OCI-LY1 (cell line): ENCODE measurements around the gene OR2V2.

Source experiments
- H2AFZ ChIP-seq: fragments of 200-600 bp; sonication (generic), shearing (Covaris generic); 2 replicates; pipeline ENCODE4 v1.6.0; 2014; ENCODE audit warnings: antibody characterized with exemption, mild to moderate bottlenecking, low read length
- H3F3A ChIP-seq: fragments of 200-600 bp; sonication (generic), shearing (Covaris generic); 2 replicates; pipeline ENCODE4 v1.6.0; 2014; ENCODE audit warnings: mild to moderate bottlenecking, antibody characterized with exemption, low read length, moderate library complexity; ENCODE audit not compliant: insufficient read depth
- H3K27ac ChIP-seq: fragments of 200-600 bp; sonication (generic); 2 replicates; pipeline ENCODE4 v1.5.1; 2014; ENCODE audit warnings: low read length, mixed run types, mild to moderate bottlenecking, low read depth; ENCODE audit not compliant: poor library complexity, severe bottlenecking
- H3K27me3 ChIP-seq: fragments of 200-600 bp; sonication (generic); 2 replicates; pipeline ENCODE4 v1.6.0; 2014; ENCODE audit warnings: antibody characterized with exemption, mild to moderate bottlenecking, low read length, moderate library complexity; ENCODE audit not compliant: insufficient read depth
- H3K36me3 ChIP-seq: fragments of 200-600 bp; sonication (generic); 2 replicates; pipeline ENCODE4 v1.6.1; 2014; ENCODE audit warnings: mild to moderate bottlenecking, antibody characterized with exemption, low read length, moderate library complexity, mixed read lengths; ENCODE audit not compliant: insufficient read depth
- H3K4me1 ChIP-seq: fragments of 200-600 bp; sonication (generic); 2 replicates; pipeline ENCODE4 v1.5.1; 2014; ENCODE audit warnings: mild to moderate bottlenecking, low read length, moderate library complexity; ENCODE audit not compliant: insufficient read depth, severe bottlenecking
- H3K4me2 ChIP-seq: fragments of 200-600 bp; sonication (generic), shearing (Covaris generic); 2 replicates; pipeline ENCODE4 v1.6.1; 2014; ENCODE audit warnings: low read length
- H3K4me3 ChIP-seq: fragments of 200-600 bp; sonication (generic); 2 replicates; pipeline ENCODE4 v1.5.1; 2014; ENCODE audit warnings: low read length, low read depth, mild to moderate bottlenecking, mixed read lengths; ENCODE audit not compliant: poor library complexity, severe bottlenecking
- H3K79me2 ChIP-seq: fragments of 200-600 bp; shearing (Covaris generic); 2 replicates; pipeline ENCODE4 v1.6.1; 2016; ENCODE audit warnings: mixed run types, low read length, mixed read lengths; ENCODE audit not compliant: insufficient read depth
- H3K9ac ChIP-seq: fragments of 200-600 bp; sonication (generic), shearing (Covaris generic); 2 replicates; pipeline ENCODE4 v1.6.1; 2014; ENCODE audit warnings: mild to moderate bottlenecking, low read length, mixed read lengths
- H3K9me2 ChIP-seq: fragments of 200-600 bp; sonication (generic), shearing (Covaris generic); 2 replicates; pipeline ENCODE4 v1.6.1; 2014; ENCODE audit warnings: low read depth, mild to moderate bottlenecking, low read length, mixed read lengths
- H3K9me3 ChIP-seq: fragments of 200-600 bp; shearing (Covaris generic); 2 replicates; pipeline ENCODE4 v1.6.1; 2014; ENCODE audit warnings: low read length, mixed read lengths
- H4K20me1 ChIP-seq: fragments of 200-600 bp; sonication (generic), shearing (Covaris generic); 2 replicates; pipeline ENCODE4 v1.6.0; 2016; ENCODE audit warnings: mild to moderate bottlenecking, low read length; ENCODE audit not compliant: insufficient read depth
- CTCF ChIP-seq: fragments of 200-600 bp; sonication (generic), shearing (Covaris generic); IDR thresholded peaks from 2 replicates; pipeline ENCODE4 v1.5.1; 2017; ENCODE audit warnings: mild to moderate bottlenecking, antibody characterized with exemption, low read length, moderate library complexity, mixed read lengths
- EZH2 ChIP-seq: fragments of 200-600 bp; sonication (generic), shearing (Covaris generic); IDR thresholded peaks from 2 replicates; pipeline ENCODE4 v1.8.0; 2017; ENCODE audit warnings: borderline replicate concordance, mixed run types, mild to moderate bottlenecking, antibody characterized with exemption, low read length, moderate library complexity, mixed read lengths

The OR2V2 gene

GRCh38 chr5:181204826-181205760 lies 57.7 kb downstream of the OR2V2 start, which contains the start of gene TRIM7:
TRIM7 (minus strand) TSS chr5:181205196; CDS start chr5:181205110, 86 bp downstream.
- peaks cover 29% of the 10 kb centered on the region for H3K4me1 ChIP-seq
- H4K20me1 ChIP-seq = no peaks in the 10 kb centered on the region
- no peak within 1 kb of the TSS for H2AFZ ChIP-seq
- peaks cover 8% of the 10 kb centered on the region; the same call in 1 of the 2 replicates for H3K27me3 ChIP-seq
- H3F3A ChIP-seq = no peaks in the 10 kb centered on the region
- no peaks in the 10 kb centered on the region for H3K79me2 ChIP-seq
- TF ChIP-seq CTCF (no peak), EZH2 (no peak)
- no peaks in the 10 kb centered on the region for H3K9me2 ChIP-seq
- H3K4me2 ChIP-seq = peak within 1 kb of the TSS; percentile 89
- no peaks in the 10 kb centered on the region for H3K9me3 ChIP-seq
- H3K27ac ChIP-seq = no peak within 1 kb of the TSS
- H3K4me3 ChIP-seq = peak within 1 kb of the TSS; percentile 74
- no peaks in the 10 kb centered on the region for H3K36me3 ChIP-seq
- H3K9ac ChIP-seq = peak within 1 kb of the TSS; percentile 60

GRCh38 chr5:181205761-181206649 lies 58.6 kb downstream of the OR2V2 start:
- H3K4me1 ChIP-seq = peaks cover 29% of the 10 kb centered on the region
- H3K9me2 ChIP-seq = no peaks in the 10 kb centered on the region
- no peaks in the 10 kb centered on the region for H3K9me3 ChIP-seq
- H3F3A ChIP-seq = no peaks in the 10 kb centered on the region
- H4K20me1 ChIP-seq = no peaks in the 10 kb centered on the region
- H3K79me2 ChIP-seq = no peaks in the 10 kb centered on the region
- H3K4me2 ChIP-seq = peak overlapping the region; percentile 89
- H3K36me3 ChIP-seq = no peaks in the 10 kb centered on the region
- H2AFZ ChIP-seq = no peak overlapping the region
- peak overlapping the region; percentile 74 for H3K4me3 ChIP-seq
- peaks cover 7% of the 10 kb centered on the region; the same call in 1 of the 2 replicates for H3K27me3 ChIP-seq
- TF ChIP-seq EZH2 (no peak), CTCF (no peak)
- no peak overlapping the region for H3K27ac ChIP-seq
- H3K9ac ChIP-seq = peak overlapping the region; percentile 60

- peak overlapping the region; percentile 65 for H3K27ac ChIP-seq
- H3K9ac ChIP-seq = peak overlapping the region; percentile 65
- H3K79me2 ChIP-seq = no peaks in the 10 kb centered on the region
- no peaks in the 10 kb centered on the region for H3K9me2 ChIP-seq
- no peak overlapping the region for H2AFZ ChIP-seq
- H3K4me2 ChIP-seq = peak overlapping the region; percentile 89
- no peaks in the 10 kb centered on the region for H3K36me3 ChIP-seq
- TF ChIP-seq EZH2 (no peak), CTCF (no peak)
- peak overlapping the region; percentile 74 for H3K4me3 ChIP-seq
- H3F3A ChIP-seq = no peaks in the 10 kb centered on the region
- H4K20me1 ChIP-seq = no peaks in the 10 kb centered on the region
- no peaks in the 10 kb centered on the region for H3K27me3 ChIP-seq
- no peaks in the 10 kb centered on the region for H3K9me3 ChIP-seq
- peaks cover 29% of the 10 kb centered on the region for H3K4me1 ChIP-seq
Measured at GRCh38 chr5:181207214-181207959, 60.0 kb downstream of the OR2V2 start.
